ENCODE data around the gene PTPMT1. TPM values are rescaled to one million over a fixed set of nuclear protein-coding genes. Genes with fewer than 3 reads are reported as not detected.
A peak's percentile ranks its signal among the peaks of the same experiment; 100 is the strongest.
"Not testable (repeated sequence)": the region's sequence is repeated elsewhere in the genome, so short reads cannot be mapped to it uniquely, and the experiment has no call there.

PTPMT1 gene
- total RNA-seq, 2 donors from 2014 or later = 26.9 to 50.1 TPM

DNA sequence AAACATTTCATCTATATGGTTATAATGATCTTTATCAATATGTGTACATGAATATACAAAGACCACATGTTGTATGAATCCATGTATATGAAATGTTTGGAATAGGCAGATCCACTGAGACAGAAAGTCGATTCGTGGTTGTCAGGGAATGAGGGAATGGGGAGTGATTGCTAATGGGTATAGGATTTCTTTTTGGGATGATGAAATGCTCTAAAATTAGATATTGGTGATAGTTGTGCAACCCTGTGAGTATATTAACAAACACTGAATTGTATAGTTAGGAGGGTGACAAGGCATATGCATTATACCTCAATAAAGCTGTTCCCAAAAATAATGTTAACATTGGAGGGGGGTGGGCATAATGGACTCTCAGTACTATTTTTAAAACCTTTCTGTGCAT is 5.0 kb upstream of the PTPMT1 start:
- H3K4me3 ChIP-seq = no peak overlapping the region
- TF ChIP-seq CTCF (IDR thresholded peaks at IDR 0.05) = no peak
- H3K9me3 ChIP-seq = no peaks in the 10 kb centered on the region
- H3K27me3 ChIP-seq = no peaks in the 10 kb centered on the region
- H3K27ac ChIP-seq = no peak overlapping the region
- DNase-seq (ENCODE audit: low spot score) = no peak
- peaks cover 0 to 6% of the 10 kb centered on the region in 2 donors for H3K4me1 ChIP-seq
- no peaks in the 10 kb centered on the region for H3K36me3 ChIP-seq

- H3K27ac ChIP-seq; H3K36me3 ChIP-seq; H3K9me3 ChIP-seq; H3K4me3 ChIP-seq; DNase-seq (ENCODE audit: low spot score); H3K27me3 ChIP-seq: not testable (repeated sequence)
- peaks cover 0 to 14% of the 10 kb centered on the region in 2 donors for H3K4me1 ChIP-seq
These were observed 3.0 kb upstream of the PTPMT1 start for GRCh38 chr11:47562393-47562792.

DNA sequence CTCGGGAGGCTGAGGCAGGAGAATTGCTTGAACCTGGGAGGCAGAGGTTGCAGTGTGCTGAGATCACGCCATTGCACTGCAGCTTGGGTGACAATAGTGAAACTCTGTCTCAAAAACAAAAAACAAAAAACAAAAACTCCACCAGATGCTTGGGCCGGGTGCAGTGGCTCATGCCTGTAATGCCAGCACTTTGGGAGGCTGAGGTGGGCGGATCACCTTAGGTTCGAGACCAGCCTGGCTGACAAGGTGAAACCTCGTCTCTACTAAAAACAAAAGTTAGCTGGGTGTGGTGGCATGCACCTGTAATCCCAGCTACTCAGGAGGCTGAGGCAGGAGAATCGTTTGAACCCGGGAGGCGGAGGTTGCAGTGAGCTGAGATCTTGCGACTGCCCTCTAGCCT is 1.0 kb upstream of the PTPMT1 start:
- H3K4me3 ChIP-seq; H3K9me3 ChIP-seq; DNase-seq (ENCODE audit: low spot score); H3K36me3 ChIP-seq; H3K27ac ChIP-seq; H3K27me3 ChIP-seq: not testable (repeated sequence)
- H3K4me1 ChIP-seq = peaks cover 0 to 14% of the 10 kb centered on the region in 2 donors

GRCh38 chr11:47564933-47565339 is 463 bp upstream of the PTPMT1 start:
- no peaks in the 10 kb centered on the region for H3K27me3 ChIP-seq
- no peaks in the 10 kb centered on the region for H3K9me3 ChIP-seq
- peaks cover 0 to 14% of the 10 kb centered on the region in 2 donors for H3K4me1 ChIP-seq
- H3K4me3 ChIP-seq = peak overlapping the region; percentile 79 to 80
- no peak for DNase-seq (ENCODE audit: low spot score)
- no peaks in the 10 kb centered on the region for H3K36me3 ChIP-seq
- TF ChIP-seq CTCF (IDR thresholded peaks at IDR 0.05) = no peak
- H3K27ac ChIP-seq = peak overlapping the region; percentile 49 to 82

- Histone ChIP-seq H3K4me1 (peaks cover 0 to 14% of the 10 kb centered on the region in 2 donors), H3K27me3 (no peaks in the 10 kb centered on the region), H3K9me3 (no peaks in the 10 kb centered on the region), H3K4me3 (peak overlapping the region; percentile 79 to 80), H3K36me3 (no peaks in the 10 kb centered on the region), H3K27ac (peak overlapping the region; percentile 49 to 82)
- DNase-seq (ENCODE audit: low spot score) = no peak
- TF ChIP-seq CTCF (IDR thresholded peaks at IDR 0.05) = no peak
These were observed 825 bp downstream of the PTPMT1 start for GRCh38 chr11:47566149-47566698.

DNA sequence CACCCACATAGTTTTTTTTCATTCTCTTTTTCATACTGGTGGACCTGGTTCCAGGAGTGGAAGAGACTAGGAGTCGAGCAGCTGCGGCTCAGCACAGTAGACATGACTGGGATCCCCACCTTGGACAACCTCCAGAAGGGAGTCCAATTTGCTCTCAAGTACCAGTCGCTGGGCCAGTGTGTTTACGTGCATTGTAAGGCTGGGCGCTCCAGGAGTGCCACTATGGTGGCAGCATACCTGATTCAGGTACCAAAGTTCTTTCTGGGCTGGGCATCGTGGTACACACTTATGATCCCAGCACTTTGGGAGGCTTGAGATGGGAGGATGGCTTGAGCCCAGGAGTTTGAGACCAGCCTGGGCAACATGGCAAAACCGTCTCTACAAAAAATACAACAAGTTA is 4.2 kb downstream of the PTPMT1 start:
- H3K4me3 ChIP-seq = no peak overlapping the region
- peaks cover 20% of the 10 kb centered on the region for H3K36me3 ChIP-seq
- TF ChIP-seq CTCF (IDR thresholded peaks at IDR 0.05) = no peak
- H3K9me3 ChIP-seq = no peaks in the 10 kb centered on the region
- no peak for DNase-seq (ENCODE audit: low spot score)
- peaks cover 0 to 38% of the 10 kb centered on the region in 2 donors for H3K4me1 ChIP-seq
- no peaks in the 10 kb centered on the region for H3K27me3 ChIP-seq
- no peak overlapping the region for H3K27ac ChIP-seq

DNA sequence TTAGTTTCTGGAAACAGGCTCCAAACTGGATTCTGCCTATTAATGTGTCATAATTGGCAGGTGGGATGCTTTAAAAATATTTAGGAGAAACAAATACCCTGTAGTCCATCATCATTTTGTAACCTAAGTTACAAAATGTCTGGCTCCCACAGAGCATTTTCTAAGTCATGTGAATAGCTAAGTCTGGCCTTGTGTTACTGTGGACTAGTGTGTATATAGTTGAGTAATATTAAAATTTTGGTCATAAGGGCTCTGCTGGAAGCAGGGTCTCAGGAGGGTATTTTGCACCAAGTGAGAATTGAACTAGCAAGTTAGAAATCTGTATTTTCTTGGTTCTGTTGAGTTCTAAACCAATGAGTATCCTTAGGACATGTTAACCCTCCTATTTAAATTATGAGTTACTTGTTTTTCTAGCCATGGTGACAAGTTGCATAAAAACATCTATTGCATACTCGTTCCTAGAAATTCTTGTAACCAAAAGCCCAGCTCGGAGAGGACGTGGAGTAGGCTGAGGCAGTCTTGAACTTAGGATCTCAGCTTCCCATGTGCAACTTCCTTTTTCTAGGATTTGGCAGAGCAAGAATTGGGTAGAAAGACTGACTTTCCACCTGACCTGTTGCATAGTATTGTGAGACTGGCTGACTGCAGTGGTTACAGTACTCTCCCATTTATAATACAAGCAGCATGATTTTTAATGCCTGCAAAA is 5.4 kb downstream of the PTPMT1 start:
- Histone ChIP-seq H3K4me1 (peaks cover 0 to 31% of the 10 kb centered on the region in 2 donors), H3K36me3 (peaks cover 32% of the 10 kb centered on the region), H3K9me3 (no peaks in the 10 kb centered on the region), H3K4me3 (no peak overlapping the region), H3K27ac (no peak overlapping the region), H3K27me3 (no peaks in the 10 kb centered on the region)
- no peak for TF ChIP-seq CTCF (IDR thresholded peaks at IDR 0.05)
- no peak for DNase-seq (ENCODE audit: low spot score)
